ENCODE results near the gene TMX2.
"Not testable (repeated sequence)": the region's sequence is repeated elsewhere in the genome, so short reads cannot be mapped to it uniquely, and the experiment has no call there.

Gene TMX2

DNA sequence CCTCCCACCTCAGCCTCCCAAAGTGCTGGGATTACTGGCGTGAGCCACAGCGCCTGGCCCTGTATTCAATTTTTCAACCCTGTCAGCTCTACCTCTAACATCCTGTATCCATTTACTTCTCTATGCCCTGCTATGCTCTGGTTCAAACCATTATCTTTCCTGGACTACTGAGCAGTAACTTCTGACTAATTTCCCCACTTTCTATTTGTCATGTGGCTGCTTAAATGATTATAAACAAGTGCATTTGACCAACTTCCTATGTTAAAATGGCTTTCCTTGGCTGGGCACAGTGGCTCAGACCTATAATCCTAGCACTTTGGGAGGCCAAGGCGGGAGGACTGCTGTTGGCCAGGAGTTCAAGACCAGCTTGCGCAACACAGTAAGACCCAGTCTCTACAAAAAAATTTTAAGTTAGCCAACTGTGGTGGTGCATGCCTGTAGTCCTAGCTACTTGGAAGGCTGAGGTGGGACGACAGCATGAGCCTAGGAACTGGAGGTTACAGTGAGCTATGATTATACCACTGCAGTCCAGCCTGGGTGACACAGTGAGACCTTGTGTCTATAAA, 2.5 kb upstream of the TMX2 start:
- DNase-seq = no peak
- H3K36me3 ChIP-seq = peaks cover 46% of the 10 kb centered on the region
- H3K4me3 ChIP-seq (ENCODE audit: low read depth, low read length) = no peak overlapping the region
- H3K27ac ChIP-seq = no peak overlapping the region
- TF ChIP-seq, protein P1, sequence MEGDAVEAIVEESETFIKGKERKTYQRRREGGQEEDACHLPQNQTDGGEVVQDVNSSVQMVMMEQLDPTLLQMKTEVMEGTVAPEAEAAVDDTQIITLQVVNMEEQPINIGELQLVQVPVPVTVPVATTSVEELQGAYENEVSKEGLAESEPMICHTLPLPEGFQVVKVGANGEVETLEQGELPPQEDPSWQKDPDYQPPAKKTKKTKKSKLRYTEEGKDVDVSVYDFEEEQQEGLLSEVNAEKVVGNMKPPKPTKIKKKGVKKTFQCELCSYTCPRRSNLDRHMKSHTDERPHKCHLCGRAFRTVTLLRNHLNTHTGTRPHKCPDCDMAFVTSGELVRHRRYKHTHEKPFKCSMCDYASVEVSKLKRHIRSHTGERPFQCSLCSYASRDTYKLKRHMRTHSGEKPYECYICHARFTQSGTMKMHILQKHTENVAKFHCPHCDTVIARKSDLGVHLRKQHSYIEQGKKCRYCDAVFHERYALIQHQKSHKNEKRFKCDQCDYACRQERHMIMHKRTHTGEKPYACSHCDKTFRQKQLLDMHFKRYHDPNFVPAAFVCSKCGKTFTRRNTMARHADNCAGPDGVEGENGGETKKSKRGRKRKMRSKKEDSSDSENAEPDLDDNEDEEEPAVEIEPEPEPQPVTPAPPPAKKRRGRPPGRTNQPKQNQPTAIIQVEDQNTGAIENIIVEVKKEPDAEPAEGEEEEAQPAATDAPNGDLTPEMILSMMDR (IDR thresholded peaks at IDR 0.05; ENCODE audit: low read depth, low read length) = no peak
- H3K27me3 ChIP-seq (ENCODE audit: insufficient read depth, low read depth, severe bottlenecking) = no peaks in the 10 kb centered on the region
- no peaks in the 10 kb centered on the region for H3K9me3 ChIP-seq (ENCODE audit: severe bottlenecking)

DNA sequence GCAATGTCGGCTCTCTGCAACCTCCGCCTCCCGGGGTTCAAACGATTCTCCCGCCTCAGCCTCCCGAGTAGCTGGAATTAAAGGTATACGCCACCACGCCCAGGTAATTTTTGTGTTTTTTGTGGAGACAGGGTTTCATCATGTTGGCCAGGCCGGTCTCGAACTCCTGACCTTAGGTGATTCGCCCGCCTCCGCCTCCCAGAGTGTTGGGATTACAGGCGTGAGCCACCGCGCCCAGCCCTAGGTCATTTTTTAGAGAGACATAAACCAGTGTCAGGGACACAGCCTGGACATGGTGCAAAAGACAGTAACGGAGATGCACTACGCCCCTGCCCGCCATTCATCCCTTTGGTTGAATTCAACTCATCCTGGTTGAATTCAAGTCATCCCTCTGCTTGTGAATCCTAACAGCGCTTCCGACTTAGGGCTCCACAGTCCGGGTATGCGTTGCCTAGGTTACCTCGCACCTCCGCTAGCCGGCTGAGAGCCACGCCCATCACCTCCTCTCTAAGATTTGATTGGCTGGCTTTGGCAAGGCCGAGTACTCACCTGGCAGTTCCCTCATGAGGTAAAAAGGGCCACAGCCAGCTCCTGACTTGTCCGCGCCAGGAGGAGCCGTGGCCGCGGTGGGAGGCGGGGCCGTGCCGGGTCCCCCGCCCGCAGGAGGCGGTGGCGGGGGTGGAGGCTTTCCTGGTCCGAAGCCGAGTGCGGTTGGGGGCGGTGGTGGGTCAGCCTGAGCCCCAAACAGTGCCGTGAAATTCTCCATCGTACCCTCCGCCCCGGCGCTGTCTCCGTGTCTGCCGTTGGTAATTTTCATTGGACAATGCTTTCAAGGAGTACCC, 758 bp upstream of the TMX2 start, which contains the start of gene MED19:
Gene MED19 (minus strand): TSS at position 802 of the 842 bp plus-strand sequence. CDS start 36 bp downstream, at position 766.
- Histone ChIP-seq H3K36me3 (peaks cover 39% of the 10 kb centered on the region), H3K27me3 (ENCODE audit: insufficient read depth, low read depth, severe bottlenecking) (no peaks in the 10 kb centered on the region), H3K4me3 (ENCODE audit: low read depth, low read length) (peak within 1 kb of the TSS; percentile 79), H3K27ac (peak within 1 kb of the TSS; percentile 88), H3K9me3 (ENCODE audit: severe bottlenecking) (no peaks in the 10 kb centered on the region)
- DNase-seq = peak; percentile 88
- TF ChIP-seq, protein P1 (IDR thresholded peaks at IDR 0.05; ENCODE audit: low read depth, low read length) = no peak

DNA sequence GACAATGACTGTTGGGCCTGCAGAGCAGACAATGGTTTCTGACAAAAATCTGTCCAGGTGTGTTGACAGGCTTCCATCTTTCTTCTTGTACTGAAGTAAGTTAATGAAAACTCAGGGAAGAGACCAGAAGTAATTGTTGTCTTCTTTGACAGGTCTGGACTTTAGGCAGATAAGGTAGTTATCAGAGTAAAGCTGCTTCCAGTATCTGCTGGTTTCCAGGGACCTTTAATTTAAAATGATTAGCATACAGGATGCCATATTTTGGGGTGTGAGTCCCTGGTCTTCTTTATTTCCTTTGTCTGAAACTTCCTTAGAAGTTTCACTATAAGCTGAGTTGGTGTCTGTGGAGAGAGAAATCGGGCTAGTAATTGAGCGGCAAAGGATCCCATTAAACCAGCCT, 1.4 kb downstream of the TMX2 start:
- Histone ChIP-seq H3K4me3 (ENCODE audit: low read depth, low read length) (peak overlapping the region; percentile 79; the same call in 1 of the 2 replicates), H3K36me3 (peaks cover 32% of the 10 kb centered on the region), H3K27ac (no peak overlapping the region), H3K27me3 (ENCODE audit: insufficient read depth, low read depth, severe bottlenecking) (no peaks in the 10 kb centered on the region), H3K9me3 (ENCODE audit: severe bottlenecking) (no peaks in the 10 kb centered on the region)
- DNase-seq = no peak
- TF ChIP-seq, protein P1 (IDR thresholded peaks at IDR 0.05; ENCODE audit: low read depth, low read length) = no peak

DNA sequence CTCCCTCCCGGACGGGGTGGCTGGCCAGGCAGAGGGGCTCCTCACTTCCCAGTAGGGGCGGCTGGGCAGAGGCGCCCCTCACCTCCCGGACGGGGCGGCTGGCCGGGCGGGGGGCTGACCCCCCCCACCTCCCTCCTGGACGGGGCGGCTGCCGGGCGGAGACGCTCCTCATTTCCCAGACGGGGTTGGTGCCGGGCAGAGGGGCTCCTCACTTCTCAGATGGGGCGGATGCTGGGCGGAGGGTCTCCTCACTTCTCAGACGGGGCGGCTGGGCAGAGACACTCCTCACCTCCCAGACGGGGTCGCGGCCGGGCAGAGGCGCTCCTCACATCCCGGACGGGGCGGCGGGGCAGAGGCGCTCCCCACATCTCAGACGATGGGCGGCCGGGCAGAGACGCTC, 4.3 kb downstream of the TMX2 start:
- not testable (repeated sequence) for H3K27me3 ChIP-seq (ENCODE audit: insufficient read depth, low read depth, severe bottlenecking); H3K4me3 ChIP-seq (ENCODE audit: low read depth, low read length); H3K27ac ChIP-seq; DNase-seq; H3K9me3 ChIP-seq (ENCODE audit: severe bottlenecking)
- peaks cover 33% of the 10 kb centered on the region for H3K36me3 ChIP-seq

DNA sequence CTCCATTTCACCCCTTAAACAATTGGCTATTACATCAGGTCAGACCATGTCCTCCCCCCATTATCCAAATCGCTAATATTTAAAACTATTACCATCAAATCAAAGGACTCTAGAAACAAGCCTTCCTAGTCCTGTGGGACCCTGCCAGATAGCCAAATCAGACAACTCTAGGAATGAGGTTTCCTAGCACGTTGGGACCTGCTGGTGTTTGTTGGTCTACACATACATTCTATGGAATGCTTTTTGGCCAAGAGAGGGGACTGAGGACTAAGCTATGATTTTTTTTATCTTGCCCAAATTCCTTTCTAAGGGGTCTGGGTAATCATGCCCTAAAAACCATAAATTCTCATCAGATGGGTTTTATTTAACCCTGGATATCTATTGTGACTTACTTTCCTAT, 14.8 kb downstream of the TMX2 start:
- no peak for DNase-seq
- Histone ChIP-seq H3K36me3 (peaks cover 24% of the 10 kb centered on the region), H3K4me3 (ENCODE audit: low read depth, low read length) (no peak overlapping the region), H3K27ac (no peak overlapping the region), H3K9me3 (ENCODE audit: severe bottlenecking) (no peaks in the 10 kb centered on the region), H3K27me3 (ENCODE audit: insufficient read depth, low read depth, severe bottlenecking) (no peaks in the 10 kb centered on the region)
- TF ChIP-seq, protein P1 (IDR thresholded peaks at IDR 0.05; ENCODE audit: low read depth, low read length) = no peak

DNA sequence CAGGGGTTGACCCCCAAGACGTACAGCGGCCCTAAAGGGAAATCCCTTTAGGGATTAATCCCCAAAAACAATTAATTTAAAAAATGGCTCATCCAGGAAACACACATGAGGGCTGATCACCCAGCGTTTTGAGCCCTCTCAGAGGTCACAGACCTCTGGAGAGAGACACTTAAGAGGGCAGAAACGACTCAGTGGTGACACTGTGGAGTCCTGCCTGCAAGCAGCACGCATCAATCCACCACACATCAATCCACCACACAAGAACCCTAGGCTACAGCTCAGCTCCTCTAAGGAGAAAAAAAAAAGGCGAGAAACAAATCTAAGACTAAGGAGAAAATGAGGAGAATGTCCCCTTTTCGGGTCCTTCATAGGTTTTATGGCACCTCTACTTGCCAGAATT, 16.4 kb downstream of the TMX2 start:
- H3K27me3 ChIP-seq (ENCODE audit: insufficient read depth, low read depth, severe bottlenecking) = no peaks in the 10 kb centered on the region
- TF ChIP-seq, protein P1 (IDR thresholded peaks at IDR 0.05; ENCODE audit: low read depth, low read length) = no peak
- DNase-seq = no peak
- no peaks in the 10 kb centered on the region for H3K9me3 ChIP-seq (ENCODE audit: severe bottlenecking)
- H3K27ac ChIP-seq = no peak overlapping the region
- no peak overlapping the region for H3K4me3 ChIP-seq (ENCODE audit: low read depth, low read length)
- peaks cover 16% of the 10 kb centered on the region for H3K36me3 ChIP-seq
